ENCODE results near the gene MMAA. TPM values are rescaled to one million over a fixed set of nuclear protein-coding genes. Genes with fewer than 3 reads are reported as not detected.

The MMAA gene
- total and polyA plus RNA-seq, 2 donors (not counting 1 experiment from before 2014, with no cell fraction given), result 3.9 to 9.0 TPM

DNA sequence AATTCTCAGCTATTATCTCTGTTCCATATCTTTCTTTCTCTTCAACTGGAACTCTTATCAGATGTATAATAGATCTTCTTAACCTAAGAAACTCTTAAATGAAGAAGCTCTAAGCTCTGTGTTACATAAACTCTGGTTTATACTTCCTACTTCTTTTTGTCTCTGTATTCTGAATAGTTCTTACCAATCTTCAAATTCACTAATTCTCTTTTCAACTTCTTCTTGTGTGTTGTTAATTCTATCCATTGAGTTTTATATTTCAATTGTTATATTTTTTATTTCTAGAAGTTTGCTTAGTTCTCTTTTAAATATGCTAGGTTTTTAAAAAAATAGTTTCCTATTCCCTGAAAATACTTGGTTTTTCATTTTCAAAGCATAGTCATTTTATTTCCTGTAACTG lies 13.2 kb upstream of the MMAA start:
- no peak overlapping the region for H3K9ac ChIP-seq (ENCODE audit: low read length)
- H3K27me3 ChIP-seq (replicated peaks in 1 of 4; ENCODE audit: control extremely low read depth in 1 of 4, control insufficient read depth in 3 of 4, insufficient read depth in 4 of 4, low read length in 3 of 4), result no peaks in the 10 kb centered on the region
- CTCF ChIA-PET, result no interaction called here

More for the DNA sequence above, 13.2 kb upstream of the MMAA start:
- no peaks in the 10 kb centered on the region for H3K4me1 ChIP-seq (ENCODE audit: control insufficient read depth in 2 of 2, insufficient read depth in 2 of 2, low read length in 2 of 2)
- Mint-ChIP-seq H3K4me3 (no peak overlapping the region), H3K9me3 (ENCODE audit: insufficient read depth) (peaks cover 3% of the 10 kb centered on the region), H3K4me1 (no peaks in the 10 kb centered on the region), H3K27me3 (peaks cover 21% of the 10 kb centered on the region), H3K27ac (no peak overlapping the region)
- H3K9me3 ChIP-seq (ENCODE audit: control extremely low read depth in 1 of 3, control insufficient read depth in 2 of 3, insufficient read depth in 1 of 3, low read length in 2 of 3), result peaks cover 0 to 10% (median 3%) of the 10 kb centered on the region in 3 donors
- H3K36me3 ChIP-seq (replicated peaks in 1 of 2; ENCODE audit: control extremely low read depth in 1 of 2, control insufficient read depth in 1 of 2, extremely low read depth in 1 of 2, insufficient read depth in 2 of 2, low read length in 1 of 2), result no peaks in the 10 kb centered on the region
- H4K20me1 ChIP-seq (ENCODE audit: control insufficient read depth, insufficient read depth, low read length, poor library complexity, severe bottlenecking), result no peaks in the 10 kb centered on the region
- intact Hi-C loops (cut with micrococcal nuclease), result no loop called here
- TF ChIP-seq EZH2 (IDR thresholded peaks at IDR 0.05; ENCODE audit: borderline replicate concordance, insufficient read depth, low read depth, low read length, poor library complexity, severe bottlenecking) (no peak), CTCF (IDR thresholded peaks at IDR 0.05) (no peak)
- no peak overlapping the region for H3K27ac ChIP-seq (ENCODE audit: low read length in 2 of 2)
- H2AFZ ChIP-seq (ENCODE audit: insufficient read depth, low read depth, low read length, poor library complexity, severe bottlenecking), result no peak overlapping the region
- ATAC-seq (ENCODE audit: low read depth), result no peak
- no peak overlapping the region for H3K4me3 ChIP-seq (ENCODE audit: control extremely low read depth in 1 of 5, extremely low read depth in 1 of 5, insufficient read depth in 1 of 5, low read depth in 2 of 5, low read length in 4 of 5)
- H3K79me2 ChIP-seq (ENCODE audit: control insufficient read depth, insufficient read depth, low read length), result no peaks in the 10 kb centered on the region
- POLR2A ChIA-PET, result no interaction called here
- no peak overlapping the region for H3K4me2 ChIP-seq (replicated peaks; ENCODE audit: low read depth, low read length, poor library complexity, severe bottlenecking)
- DNase-seq, result no peak
